Right renal pelvis (tissue), 4 donors: ENCODE results near the gene MAGI1. TPM values are rescaled to one million over a fixed set of nuclear protein-coding genes. Genes with fewer than 3 reads are reported as not detected.
A peak's percentile ranks its signal among the peaks of the same experiment; 100 is the strongest.

Experiments used
- DNase-seq, 4 donors: peaks; one replicate each; pipeline ENCODE4 v3.0.0-alpha.2; 2013; ENCODE audit warnings: low read depth in 4 of 4, low spot score in 3 of 4, missing footprints in 1 of 4
- polyA plus RNA-seq, 4 donors: library from polyadenylated mRNA; unstranded; fragments of 120-200 nt; gene quantifications; one replicate each; pipeline ENCODE4 v1.2.1, GENCODE V29; 2013; ENCODE audit not compliant: insufficient read length in 4 of 4

The MAGI1 gene
- polyA plus RNA-seq, 4 donors, result 25.8 to 32.9 (median 28.6) TPM

- no peak for DNase-seq
Measured at GRCh38 chr3:65816208-65816607, 222.5 kb downstream of the MAGI1 start.

GRCh38 chr3:65814845-65815578 lies 223.7 kb downstream of the MAGI1 start:
- DNase-seq, result no peak

DNA sequence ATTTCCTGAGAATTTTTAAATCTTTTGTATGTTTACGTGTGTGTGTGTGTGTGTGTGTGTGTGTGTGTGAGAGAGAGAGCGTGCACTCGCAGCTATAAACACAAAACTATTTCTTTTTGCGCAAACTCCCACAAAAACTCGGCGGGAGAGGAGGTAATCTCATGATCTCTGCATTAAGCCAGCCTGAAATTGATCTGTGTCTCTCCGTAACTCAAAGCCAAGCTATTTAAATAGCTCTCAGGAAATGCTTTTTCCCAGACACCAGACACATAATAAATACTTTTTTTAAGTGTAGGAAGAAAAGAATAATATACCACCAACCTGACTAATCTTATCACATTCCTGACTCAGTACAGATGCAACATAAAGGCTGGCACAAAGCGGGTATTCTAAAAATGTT lies 226.8 kb downstream of the MAGI1 start:
- DNase-seq, result no peak

- no peak for DNase-seq
Measured at GRCh38 chr3:65811086-65811761, 227.5 kb downstream of the MAGI1 start.

GRCh38 chr3:65810302-65810701 lies 228.4 kb downstream of the MAGI1 start:
- no peak for DNase-seq

- no peak for DNase-seq
Measured at GRCh38 chr3:65809641-65810150, 229.0 kb downstream of the MAGI1 start.

DNA sequence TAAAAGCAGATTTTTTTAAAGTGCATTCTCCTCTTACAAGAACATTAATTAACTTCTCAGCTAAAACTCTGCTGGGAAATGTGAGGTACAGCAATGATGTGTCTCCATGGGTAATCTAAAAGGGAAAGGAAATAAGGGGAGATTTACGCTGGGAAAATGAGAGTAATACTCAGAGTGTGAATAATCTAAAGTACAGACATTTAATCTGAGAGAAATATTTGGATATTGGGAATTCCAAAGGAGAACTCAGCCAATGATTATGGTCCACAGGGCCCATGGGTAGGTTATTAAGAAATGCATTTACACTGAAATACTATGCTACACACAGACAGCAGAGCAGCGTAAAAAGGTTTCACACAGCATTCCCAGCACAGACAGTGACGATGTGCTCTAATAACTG lies 229.9 kb downstream of the MAGI1 start:
- DNase-seq, result no peak

- no peak for DNase-seq
Measured at GRCh38 chr3:65808407-65808806, 230.3 kb downstream of the MAGI1 start.

DNA sequence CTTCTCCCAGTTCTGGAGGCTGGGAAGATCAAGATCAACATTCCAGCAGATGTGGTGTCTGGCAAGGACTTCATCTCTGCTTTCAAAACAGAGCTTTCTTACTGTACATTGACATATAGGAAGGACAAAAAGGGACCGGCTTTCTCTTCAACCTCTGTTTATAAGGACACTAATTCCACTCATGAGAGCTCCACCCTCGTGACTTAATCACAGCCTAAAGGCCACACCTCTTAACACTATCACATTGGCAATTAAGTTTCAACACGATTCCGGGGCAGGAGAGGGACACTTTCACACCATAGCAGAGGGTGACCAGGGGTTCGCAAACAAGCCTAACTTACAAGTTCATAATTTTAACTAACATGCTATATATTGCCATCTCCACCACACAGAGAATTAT lies 231.5 kb downstream of the MAGI1 start:
- no peak for DNase-seq

DNA sequence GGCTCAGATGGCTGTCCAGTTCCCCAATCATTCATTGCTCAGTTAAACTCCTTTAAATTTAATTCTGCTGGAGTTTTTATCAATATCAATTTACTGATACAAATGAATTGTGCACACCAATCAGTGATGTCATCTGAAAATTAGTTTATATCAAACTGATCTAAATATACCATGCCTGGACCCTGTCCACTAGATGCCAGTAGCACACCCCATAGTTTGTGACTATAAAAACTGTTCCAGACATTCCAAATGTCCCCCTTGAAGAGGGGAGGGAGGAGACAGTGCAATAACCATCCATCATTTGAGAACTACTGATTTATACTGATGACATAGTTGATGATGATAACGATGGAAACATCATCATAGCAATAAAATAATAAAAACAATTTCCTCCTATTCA lies 232.1 kb downstream of the MAGI1 start:
- DNase-seq, result no peak

GRCh38 chr3:65796676-65797075 lies 242.0 kb downstream of the MAGI1 start:
- no peak for DNase-seq

GRCh38 chr3:65795166-65795565 lies 243.6 kb downstream of the MAGI1 start:
- DNase-seq, result no peak

DNA sequence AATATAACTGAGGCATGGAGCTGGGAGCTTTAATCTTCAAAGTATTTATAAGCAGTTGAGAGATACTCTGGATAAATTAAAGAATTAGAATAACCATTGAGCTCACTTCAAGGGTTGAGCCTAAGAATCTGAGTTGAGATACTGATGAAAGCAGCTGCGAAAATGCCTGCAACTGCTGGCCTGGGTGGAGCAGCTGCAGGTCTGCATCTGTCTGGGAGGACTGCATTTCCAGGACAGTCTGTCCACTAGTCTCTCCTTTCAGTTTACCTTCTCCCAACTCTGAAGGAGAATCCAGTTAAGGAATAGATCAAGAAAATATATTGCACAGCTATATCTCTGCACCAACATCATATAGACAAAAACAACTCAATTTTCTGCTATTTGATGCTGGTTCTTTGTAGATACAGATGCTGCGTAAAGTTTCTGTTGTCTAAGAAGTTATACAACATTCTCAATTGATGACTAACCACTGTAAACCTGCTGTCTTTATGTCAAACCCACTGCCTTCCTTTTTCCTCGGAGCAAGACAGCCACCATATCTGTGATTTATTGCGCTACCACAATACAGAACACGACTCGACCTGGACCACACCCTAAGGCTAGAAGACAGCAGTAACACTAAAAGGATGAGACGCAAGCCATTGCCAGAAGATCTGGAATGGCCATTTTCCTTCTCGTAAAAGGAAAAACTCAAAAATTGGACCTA lies 245.1 kb downstream of the MAGI1 start:
- DNase-seq, result no peak

DNA sequence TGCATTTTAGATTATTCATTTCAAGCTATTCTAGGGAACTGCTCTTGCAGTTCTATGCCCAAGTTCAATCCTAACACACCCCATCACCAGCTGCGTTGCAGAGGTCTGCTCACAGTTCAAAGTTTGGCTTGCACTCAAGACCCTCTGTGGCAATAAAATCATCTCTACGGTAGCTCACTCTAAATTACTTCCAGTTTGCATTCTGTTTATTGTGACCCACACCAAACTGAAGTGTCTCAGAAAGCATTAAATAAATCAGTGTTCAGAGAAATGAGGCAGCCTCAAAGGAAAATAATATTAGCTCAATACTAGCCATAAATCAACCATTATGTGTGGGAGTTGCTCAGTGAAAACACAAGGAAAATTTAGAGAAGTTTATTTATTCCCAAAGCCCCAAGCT lies 250.3 kb downstream of the MAGI1 start:
- no peak for DNase-seq

DNA sequence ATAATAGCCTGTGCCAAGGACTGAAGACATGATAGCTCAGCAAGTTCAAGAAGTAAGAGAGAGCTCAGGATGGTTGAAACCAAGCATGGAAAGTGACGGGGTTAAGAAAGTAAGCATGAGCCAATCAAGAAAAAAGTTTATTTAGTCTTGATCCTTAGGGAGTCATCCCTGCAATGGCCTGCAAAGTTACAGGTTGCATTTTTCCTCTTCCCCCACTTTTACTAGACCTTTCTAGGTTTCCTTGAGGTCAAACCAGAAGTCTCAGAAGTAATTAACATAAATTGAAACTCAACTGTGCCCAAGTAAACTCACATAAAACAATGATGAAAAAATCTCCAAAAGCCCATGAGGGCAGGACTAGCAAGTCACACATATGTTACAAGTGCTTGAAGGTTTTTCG lies 250.9 kb downstream of the MAGI1 start:
- DNase-seq, result no peak

DNA sequence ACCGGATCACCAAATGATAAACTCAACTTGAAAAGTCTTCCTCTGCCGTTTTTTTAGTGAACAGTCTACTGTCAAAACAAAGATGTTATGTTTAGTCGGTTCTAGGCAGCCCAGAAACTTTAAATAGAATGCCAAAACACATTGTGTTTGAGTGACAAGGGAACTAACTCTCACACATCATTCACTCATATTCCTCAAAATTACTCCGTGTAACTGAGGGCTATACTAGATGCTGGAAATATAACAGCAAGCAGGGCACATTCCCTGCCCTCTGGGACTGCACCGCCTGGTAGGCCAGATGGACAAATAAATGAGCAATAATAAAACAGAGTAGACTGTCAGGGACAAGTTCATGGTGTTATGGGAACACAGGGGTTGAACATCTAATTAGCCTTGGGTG lies 251.4 kb downstream of the MAGI1 start:
- DNase-seq, result no peak

GRCh38 chr3:65786890-65787289 lies 251.8 kb downstream of the MAGI1 start:
- DNase-seq, result peak in 1 of 4 donors; percentile 49

DNA sequence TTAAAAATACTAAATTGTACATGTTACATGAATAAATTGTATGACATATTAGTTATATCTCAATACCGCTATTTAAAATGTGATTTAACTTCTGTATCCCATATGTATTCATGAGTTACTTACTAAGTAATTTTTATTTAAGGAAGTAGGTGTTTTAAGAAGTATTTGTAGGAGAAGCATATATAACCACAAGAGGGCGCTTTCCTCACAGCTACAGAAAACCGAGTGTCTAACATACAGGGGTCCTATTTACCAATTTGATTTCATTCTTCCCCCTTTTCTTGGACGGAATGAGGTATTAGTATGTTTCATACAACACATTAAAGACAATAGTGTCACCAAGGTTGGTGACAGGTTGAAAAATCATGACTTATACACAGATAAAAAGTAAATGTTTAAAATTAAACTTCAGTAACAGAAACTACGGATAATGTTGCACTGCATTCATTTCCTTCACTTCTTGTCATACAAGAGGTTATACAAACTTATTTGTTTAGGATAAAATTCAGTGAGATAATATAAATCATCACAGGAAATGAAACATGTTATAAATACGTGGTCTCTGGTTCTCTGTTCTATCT lies 253.6 kb downstream of the MAGI1 start:
- peak in 2 of 4 donors; percentile 53 to 56 for DNase-seq

DNA sequence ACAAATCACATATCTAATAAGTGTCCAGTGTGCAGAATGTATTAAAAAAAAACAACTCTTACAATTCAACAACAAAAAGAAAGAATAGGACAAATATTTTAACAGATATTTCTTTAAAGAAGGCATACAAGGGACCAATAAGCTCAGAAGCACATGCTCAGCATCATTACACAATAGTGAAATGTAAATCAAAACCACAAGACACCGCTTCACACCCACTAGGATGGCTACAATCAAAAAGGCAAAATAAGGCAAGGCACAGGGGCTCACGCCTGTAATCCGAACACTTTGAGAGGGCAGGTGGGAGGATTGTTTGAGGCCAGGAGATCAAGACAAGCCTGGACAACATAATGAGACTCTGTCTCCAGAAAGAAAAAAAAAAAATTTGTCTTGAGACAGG lies 255.6 kb downstream of the MAGI1 start:
- no peak for DNase-seq

GRCh38 chr3:65781594-65781993 lies 257.1 kb downstream of the MAGI1 start:
- no peak for DNase-seq

- DNase-seq, result peak in 1 of 4 donors; percentile 40
Measured at GRCh38 chr3:65779390-65779789, 259.3 kb downstream of the MAGI1 start.
